ENCODE results near the gene PGP. TPM values are rescaled to one million over a fixed set of nuclear protein-coding genes. Genes with fewer than 3 reads are reported as not detected.
A peak's percentile ranks its signal among the peaks of the same experiment; 100 is the strongest.

Gene PGP
- total RNA-seq, 2 donors from 2014 or later = 15.1 to 20.9 TPM

DNA sequence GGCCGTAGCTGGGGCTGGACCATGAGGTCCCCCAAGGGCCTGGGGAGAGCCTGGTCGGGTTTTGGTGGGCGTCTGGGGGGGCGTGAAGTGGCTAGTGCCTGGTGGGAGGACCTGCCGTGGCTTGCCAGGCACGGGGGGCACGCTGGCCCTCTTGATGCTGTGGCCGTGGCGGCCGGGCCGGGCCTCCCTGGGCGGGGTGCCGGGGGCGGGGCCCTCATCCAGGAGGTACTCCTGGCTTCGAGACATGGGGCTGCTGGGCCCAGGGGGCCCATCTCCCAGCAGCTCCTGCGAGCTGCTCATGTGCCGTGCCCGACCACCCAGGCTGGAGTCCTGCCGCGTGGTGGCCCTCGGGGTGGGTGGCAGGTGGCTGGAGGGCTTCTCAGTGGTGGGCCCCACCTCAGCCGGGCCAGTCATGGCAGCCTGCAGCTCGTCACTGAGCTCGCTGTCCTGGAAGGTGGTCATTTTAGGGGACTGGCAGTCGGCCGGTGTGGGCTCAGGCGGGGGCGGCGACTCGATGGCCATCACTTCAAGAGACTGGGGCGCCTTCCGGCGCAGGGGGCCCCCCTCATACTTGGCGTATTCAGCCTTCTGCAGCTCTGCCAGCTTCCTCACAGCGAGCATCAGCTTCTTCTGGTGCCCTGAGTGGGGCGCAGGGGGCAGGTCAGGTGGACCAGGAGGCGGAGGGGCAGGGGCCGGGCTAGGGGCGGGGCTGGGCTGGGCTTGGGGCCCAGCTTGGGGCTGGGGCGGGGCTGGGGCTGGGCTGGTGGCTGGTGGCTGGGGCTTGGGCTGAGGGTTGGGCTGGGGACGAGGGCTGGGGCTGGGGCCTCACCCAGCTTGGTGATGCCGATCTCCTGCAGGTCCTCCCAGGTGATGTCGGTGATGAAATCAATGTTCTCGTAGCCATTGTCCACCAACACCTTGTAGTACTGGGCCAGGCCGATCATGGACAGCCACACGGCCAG is 33.4 kb downstream of the PGP start:
- Mint-ChIP-seq H3K36me3 (no peaks in the 10 kb centered on the region), H3K27ac (no peak overlapping the region), H3K9me3 (no peaks in the 10 kb centered on the region)
- ATAC-seq (no peak), DNase-seq (ENCODE audit: low spot score in 2 of 2) (no peak)

DNA sequence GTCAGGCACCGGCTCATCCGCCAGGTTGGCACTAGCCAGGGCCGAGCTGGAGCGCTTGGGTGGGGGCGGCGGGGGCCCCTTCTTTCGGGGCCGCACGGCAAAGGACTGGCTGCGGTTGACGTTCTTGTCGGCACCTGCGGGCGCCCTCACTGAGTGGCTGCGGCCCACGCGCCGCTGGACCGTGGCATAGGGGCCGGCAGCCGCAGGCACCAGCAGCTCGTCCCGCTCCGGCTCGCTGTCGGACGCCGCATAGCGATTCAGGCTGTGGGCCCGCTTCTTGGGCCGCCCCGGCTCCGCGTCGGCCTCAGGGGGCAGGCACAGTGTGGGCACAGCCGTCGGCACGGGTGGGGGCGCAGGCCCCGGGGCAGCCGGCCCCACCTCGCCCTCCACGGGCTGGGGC is 34.2 kb downstream of the PGP start:
- Mint-ChIP-seq H3K9me3 (no peaks in the 10 kb centered on the region), H3K27ac (no peak overlapping the region), H3K36me3 (no peaks in the 10 kb centered on the region)
- no peak for DNase-seq (ENCODE audit: low spot score in 2 of 2)
- no peak for ATAC-seq

DNA sequence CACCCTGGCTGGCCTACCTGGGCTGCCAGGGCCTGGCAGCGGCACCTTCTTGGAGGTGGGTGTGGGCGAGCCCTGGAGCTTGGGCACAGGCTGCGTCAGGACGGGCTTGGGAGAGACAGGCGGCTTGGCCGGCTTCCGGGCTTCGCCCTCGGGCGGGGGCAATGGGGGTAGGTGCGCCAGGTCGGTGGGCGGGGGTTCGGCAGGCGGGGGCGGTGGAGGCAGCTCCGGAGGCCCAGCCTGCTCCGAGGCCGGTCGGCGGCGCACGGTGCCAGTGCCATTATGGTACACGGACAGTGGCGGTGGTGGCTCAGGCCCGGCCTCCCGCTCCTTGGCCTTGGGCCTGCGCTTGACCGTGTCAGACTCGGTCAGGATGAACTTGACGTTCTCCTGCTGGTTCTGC is 35.1 kb downstream of the PGP start:
- ATAC-seq (no peak), DNase-seq (ENCODE audit: low spot score in 2 of 2) (no peak)
- Mint-ChIP-seq H3K9me3 (no peaks in the 10 kb centered on the region), H3K36me3 (no peaks in the 10 kb centered on the region), H3K27ac (no peak overlapping the region)

DNA sequence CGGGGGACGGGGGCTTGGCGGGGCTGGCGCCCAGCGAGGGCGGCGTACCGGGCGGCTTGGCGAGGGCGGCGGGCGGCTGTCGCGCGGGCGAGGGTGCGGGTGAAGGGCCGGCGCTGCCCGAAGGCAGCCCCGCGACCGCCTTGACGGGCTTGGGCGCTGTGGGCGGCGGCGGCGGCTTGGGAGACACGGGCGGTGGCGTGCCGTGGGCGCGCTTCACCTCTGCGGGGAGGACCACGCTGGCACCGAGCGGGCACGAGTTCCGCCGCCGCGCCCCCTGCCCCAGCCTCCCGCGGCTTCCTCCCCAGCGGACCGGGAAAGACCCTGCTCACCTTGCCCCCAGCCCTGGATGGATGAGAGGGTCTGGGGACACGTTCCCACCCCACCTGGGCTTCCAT is 35.5 kb downstream of the PGP start:
- Mint-ChIP-seq H3K27ac (no peak overlapping the region), H3K36me3 (no peaks in the 10 kb centered on the region), H3K9me3 (no peaks in the 10 kb centered on the region)
- ATAC-seq = no peak
- no peak for DNase-seq (ENCODE audit: low spot score in 2 of 2)

GRCh38 chr16:2178321-2179106 is 36.1 kb downstream of the PGP start:
- Mint-ChIP-seq H3K9me3 (no peaks in the 10 kb centered on the region), H3K27ac (no peak overlapping the region), H3K36me3 (no peaks in the 10 kb centered on the region)
- peak in 1 of 2 donors; percentile 31 for DNase-seq (ENCODE audit: low spot score in 2 of 2)
- ATAC-seq = peak; percentile 27 to 63

DNA sequence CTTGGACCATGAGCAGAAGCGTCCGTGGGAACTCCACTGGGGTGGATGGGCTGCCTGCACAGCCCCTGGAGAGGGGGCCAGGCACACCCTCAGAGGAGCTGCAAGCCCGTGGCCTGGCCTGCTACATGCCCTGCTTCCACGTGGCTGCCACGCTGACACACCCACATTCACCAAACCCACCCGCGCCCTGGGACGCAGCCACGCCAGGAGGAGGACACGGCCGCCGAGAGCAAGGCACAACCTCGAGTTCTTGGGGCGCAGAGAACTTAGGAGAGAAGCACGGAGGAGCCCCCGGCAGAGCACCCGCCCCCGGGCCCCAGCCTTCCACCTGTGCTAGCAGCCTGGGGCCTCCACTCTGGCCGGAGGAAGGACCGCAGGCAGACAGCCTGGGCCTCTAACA is 37.1 kb downstream of the PGP start:
- Mint-ChIP-seq H3K27ac (no peak overlapping the region), H3K9me3 (no peaks in the 10 kb centered on the region), H3K36me3 (no peaks in the 10 kb centered on the region)
- ATAC-seq (no peak), DNase-seq (ENCODE audit: low spot score in 2 of 2) (no peak)

DNA sequence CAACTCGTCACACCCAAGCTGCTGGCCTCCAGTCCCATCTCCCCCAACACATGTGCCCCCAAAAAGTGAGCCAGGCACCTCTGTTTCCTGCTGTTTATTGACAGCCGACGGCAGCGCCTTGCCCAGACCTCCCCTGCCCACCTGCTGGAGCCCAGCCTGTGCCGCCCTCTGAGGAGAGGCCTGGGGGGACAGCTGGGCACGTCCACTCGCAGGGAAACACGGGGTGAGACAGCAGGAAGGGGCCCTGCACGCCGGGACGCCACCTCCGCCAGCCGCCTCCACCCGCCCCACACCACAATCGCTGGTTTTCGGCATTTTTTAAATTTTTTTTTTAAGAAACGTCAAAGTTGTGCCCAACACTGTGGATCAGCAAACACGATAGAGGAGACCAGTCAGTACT is 37.5 kb downstream of the PGP start:
- DNase-seq (ENCODE audit: low spot score in 2 of 2) (no peak), ATAC-seq (no peak)
- Mint-ChIP-seq H3K27ac (no peak overlapping the region), H3K9me3 (no peaks in the 10 kb centered on the region), H3K36me3 (no peaks in the 10 kb centered on the region)

DNA sequence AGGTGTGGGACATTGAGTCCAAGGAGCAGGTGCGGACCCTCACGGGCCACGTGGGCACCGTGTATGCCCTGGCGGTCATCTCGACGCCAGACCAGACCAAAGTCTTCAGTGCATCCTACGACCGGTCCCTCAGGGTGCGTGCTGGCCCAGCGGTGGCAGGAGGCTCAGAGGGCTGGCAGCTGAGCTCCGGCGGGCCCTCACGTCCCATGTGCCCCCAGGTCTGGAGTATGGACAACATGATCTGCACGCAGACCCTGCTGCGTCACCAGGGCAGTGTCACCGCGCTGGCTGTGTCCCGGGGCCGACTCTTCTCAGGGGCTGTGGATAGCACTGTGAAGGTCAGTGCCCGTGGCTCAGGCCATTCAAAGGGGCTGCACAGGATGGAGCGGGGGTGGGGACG is 38.6 kb downstream of the PGP start:
- H3K27ac Mint-ChIP-seq = no peak overlapping the region
- H3K36me3 Mint-ChIP-seq = no peaks in the 10 kb centered on the region
- DNase-seq (ENCODE audit: low spot score in 2 of 2) = no peak
- ATAC-seq = no peak
- H3K9me3 Mint-ChIP-seq = no peaks in the 10 kb centered on the region

DNA sequence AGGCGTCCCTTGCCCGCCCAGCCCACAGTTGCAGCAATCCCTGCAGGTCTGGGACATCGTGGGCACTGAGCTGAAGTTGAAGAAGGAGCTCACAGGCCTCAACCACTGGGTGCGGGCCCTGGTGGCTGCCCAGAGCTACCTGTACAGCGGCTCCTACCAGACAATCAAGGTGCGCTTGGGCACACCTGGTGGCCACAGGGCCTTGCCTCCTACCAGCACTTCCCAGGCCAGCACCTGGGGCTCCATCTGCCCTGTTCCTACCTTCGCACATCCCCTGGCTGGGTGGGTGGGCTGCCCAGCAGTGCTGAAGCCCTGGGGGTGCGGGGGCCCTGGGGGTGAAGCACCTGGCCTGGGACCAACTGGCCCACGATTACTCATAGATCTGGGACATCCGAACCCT is 39.2 kb downstream of the PGP start:
- H3K9me3 Mint-ChIP-seq = no peaks in the 10 kb centered on the region
- no peak for DNase-seq (ENCODE audit: low spot score in 2 of 2)
- no peak overlapping the region for H3K27ac Mint-ChIP-seq
- H3K36me3 Mint-ChIP-seq = no peaks in the 10 kb centered on the region
- ATAC-seq = no peak

DNA sequence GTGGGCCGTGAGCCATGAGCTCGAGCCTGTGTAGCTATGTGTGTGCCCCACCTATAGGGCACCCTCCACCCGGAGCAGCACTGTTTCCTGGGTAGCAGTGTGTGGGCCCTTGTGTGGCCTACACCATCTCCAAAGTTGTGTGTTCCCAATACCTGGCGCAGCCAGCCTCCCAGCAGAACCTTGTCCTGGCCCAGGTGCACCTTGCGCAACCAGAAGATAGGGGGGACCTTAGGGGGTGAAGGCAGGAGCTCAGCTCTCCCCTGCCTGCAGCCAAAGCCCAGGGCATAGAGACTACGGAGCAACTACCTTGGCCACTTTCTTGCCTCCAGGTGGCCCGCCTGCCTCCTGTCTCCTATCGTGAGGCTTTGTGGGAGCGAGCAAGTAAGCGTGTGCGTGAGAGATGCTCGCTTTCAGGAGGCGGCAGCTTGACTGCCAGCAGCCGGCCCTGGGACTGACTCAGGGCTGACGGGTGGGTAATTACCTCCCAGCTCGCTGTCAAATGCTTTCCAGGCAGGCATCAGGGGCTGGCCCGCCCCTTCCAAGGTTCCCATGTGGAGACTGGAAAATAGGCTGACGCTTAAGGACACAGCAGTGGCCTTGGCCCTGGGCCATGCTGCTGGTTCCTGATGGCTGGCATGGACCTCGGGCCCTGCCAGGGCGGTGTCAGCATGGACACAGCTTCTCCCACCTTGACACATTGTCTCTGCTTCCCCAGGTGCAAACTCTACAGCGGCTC is 40.1 kb downstream of the PGP start:
- DNase-seq (ENCODE audit: low spot score in 2 of 2) (no peak), ATAC-seq (no peak)
- Mint-ChIP-seq H3K9me3 (no peaks in the 10 kb centered on the region), H3K36me3 (no peaks in the 10 kb centered on the region), H3K27ac (no peak overlapping the region)

DNA sequence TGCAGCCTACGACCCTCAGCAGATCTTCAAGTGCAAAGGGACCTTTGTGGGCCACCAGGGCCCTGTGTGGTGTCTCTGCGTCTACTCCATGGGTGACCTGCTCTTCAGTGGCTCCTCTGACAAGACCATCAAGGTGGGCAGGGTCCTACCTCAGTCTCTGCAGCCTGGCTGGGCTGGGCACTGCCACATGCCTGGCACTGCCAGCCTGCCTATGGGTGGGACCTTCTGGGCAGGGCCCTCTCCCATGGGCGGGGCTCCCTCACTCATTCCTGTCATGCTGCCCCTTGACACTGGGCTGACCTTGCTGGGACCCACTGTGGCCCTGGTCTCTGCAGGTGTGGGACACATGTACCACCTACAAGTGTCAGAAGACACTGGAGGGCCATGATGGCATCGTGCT is 40.7 kb downstream of the PGP start:
- Mint-ChIP-seq H3K36me3 (no peaks in the 10 kb centered on the region), H3K9me3 (no peaks in the 10 kb centered on the region), H3K27ac (peak overlapping the region in 1 of 2 donors; percentile 14)
- DNase-seq (ENCODE audit: low spot score in 2 of 2) (no peak), ATAC-seq (no peak)

DNA sequence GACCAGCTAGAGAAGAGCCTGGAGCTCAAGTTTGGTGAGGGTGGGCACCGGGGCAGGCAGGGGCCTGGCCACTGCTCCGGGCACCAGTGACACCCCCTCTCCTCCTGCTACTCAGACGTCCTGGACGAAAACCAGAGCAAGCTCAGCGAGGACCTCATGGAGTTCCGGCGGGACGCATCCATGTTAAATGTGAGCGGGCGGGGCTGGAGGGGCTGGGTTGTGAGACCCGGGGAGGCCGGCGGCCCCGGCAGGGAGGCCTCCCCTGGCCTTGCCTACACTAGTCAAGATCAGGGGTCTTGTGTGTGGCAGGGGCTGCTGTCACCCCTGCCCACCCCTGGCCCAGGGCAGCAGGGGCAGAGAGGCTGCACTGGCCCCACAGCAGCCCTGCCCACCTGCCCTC is 41.3 kb downstream of the PGP start:
- DNase-seq (ENCODE audit: low spot score in 2 of 2) = no peak
- H3K9me3 Mint-ChIP-seq = no peaks in the 10 kb centered on the region
- ATAC-seq = no peak
- no peak overlapping the region for H3K27ac Mint-ChIP-seq
- no peaks in the 10 kb centered on the region for H3K36me3 Mint-ChIP-seq

DNA sequence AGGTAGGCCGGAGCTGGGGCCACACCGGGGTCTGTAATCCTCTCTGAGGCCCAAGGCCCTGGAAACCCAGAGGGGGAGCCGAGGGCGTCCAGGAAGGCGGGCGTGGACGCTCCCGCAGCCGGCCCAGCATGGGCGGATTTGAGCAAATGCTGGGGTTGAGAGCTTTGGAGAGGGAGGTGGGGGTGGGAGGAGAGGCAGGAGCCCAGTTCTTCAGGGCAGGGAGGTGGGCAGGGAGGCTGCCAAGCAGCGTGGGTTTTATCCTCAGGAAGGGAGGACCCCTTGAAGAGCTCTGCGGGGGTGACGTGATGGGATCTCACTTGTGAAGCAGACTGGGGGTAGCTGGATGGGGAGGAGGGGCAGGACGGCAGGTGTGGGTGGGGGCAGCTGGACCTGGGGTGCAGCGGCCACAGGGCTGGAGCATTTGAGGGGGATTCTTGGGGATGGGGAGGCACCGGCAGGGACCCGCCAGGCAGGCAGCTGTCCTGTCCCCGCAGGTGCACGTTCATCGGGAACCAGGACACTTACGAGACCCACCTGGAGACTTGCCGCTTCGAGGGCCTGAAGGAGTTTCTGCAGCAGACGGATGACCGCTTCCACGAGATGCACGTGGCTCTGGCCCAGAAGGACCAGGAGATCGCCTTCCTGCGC is 41.8 kb downstream of the PGP start:
- Mint-ChIP-seq H3K9me3 (no peaks in the 10 kb centered on the region), H3K27ac (no peak overlapping the region), H3K36me3 (no peaks in the 10 kb centered on the region)
- DNase-seq (ENCODE audit: low spot score in 2 of 2) = no peak
- no peak for ATAC-seq

DNA sequence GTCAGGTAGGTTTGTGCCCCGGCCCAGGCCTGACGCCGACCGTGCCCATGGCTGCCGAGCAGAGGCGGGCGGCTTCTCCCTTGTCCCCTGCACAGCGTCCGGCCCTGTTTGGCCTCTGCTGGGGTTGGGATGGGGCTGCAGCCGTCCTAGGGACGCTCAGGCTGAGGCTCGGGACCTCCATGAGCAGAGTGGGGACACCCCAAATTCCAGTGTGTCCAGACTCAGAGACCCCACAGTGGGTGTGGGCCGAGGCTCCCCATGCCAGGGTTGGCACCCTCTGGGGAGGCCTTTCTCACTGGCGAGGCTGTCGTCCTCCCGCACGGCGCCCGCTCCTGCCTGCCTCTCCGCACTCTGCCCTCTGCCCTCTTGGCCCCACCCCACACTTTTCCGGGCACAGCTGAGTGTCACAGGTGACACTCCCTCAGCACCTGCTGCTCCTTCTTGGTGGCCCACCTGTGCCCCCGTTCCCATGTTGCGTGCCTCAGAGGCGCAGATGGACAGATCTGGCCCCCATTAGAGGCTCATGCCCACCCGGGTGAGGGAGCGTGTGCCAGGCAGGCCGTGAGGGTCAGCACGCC is 43.0 kb downstream of the PGP start:
- Mint-ChIP-seq H3K36me3 (no peaks in the 10 kb centered on the region), H3K27ac (no peak overlapping the region), H3K9me3 (no peaks in the 10 kb centered on the region)
- ATAC-seq (no peak), DNase-seq (ENCODE audit: low spot score in 2 of 2) (no peak)

- no peak for DNase-seq (ENCODE audit: low spot score in 2 of 2)
- ATAC-seq = no peak
- Mint-ChIP-seq H3K36me3 (peaks cover 0 to 5% of the 10 kb centered on the region in 2 donors), H3K9me3 (no peaks in the 10 kb centered on the region), H3K27ac (no peak overlapping the region)
These were observed 43.8 kb downstream of the PGP start for GRCh38 chr16:2170587-2171435.

DNA sequence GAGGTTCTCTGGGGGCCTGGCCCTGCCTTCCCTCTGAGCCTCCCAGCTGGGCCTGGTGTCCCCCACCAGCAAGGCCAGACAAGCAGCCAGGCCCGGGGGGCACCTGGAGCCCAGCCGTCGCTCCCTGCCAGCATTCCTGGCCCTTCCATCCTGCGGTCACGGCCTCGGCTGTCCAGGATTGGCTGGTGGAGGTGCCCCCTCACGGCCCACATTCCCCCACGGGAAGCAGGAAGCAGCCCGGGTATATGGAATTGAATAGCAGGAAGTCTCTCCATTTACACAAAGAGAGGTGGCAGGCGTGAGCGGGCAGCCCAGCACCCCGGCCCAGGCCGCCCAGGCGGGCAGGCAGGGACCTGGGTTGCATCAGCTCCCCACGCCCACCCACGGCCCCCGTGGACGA is 44.6 kb downstream of the PGP start:
- Mint-ChIP-seq H3K9me3 (no peaks in the 10 kb centered on the region), H3K27ac (no peak overlapping the region), H3K36me3 (peaks cover 0 to 7% of the 10 kb centered on the region in 2 donors)
- ATAC-seq = no peak
- DNase-seq (ENCODE audit: low spot score in 2 of 2) = no peak
